GM12873 (cell line): Measurements from ENCODE around the gene FAM89A.
A peak's percentile ranks its signal among the peaks of the same experiment; 100 is the strongest.

Experiments
- TF ChIP-seq, protein P1 (sequence below): IDR thresholded peaks from 2 replicates; pipeline ENCODE4 v1.5.1; 2012; ENCODE audit warnings: low read depth, mild to moderate bottlenecking, moderate library complexity, low read length, control low read depth; ENCODE audit not compliant: insufficient read depth; ENCODE audit errors: missing control alignments

The FAM89A gene

DNA sequence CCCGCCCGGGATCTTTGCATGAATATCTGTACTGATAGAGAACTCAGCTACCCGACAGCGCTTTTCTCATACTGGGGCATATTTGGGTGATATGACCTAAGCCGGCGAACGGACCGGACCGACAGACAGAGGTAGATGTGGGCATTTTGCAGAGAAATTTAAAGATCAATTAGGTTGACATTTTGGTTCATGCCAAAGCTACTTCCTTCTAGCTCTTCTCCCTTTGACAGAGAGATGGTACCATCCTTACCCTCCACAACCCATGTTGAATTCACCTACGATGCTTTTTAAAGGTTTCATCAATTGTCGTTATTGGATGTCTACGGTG lies 60.7 kb downstream of the FAM89A start:
- TF ChIP-seq, protein P1, sequence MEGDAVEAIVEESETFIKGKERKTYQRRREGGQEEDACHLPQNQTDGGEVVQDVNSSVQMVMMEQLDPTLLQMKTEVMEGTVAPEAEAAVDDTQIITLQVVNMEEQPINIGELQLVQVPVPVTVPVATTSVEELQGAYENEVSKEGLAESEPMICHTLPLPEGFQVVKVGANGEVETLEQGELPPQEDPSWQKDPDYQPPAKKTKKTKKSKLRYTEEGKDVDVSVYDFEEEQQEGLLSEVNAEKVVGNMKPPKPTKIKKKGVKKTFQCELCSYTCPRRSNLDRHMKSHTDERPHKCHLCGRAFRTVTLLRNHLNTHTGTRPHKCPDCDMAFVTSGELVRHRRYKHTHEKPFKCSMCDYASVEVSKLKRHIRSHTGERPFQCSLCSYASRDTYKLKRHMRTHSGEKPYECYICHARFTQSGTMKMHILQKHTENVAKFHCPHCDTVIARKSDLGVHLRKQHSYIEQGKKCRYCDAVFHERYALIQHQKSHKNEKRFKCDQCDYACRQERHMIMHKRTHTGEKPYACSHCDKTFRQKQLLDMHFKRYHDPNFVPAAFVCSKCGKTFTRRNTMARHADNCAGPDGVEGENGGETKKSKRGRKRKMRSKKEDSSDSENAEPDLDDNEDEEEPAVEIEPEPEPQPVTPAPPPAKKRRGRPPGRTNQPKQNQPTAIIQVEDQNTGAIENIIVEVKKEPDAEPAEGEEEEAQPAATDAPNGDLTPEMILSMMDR, result no peak

DNA sequence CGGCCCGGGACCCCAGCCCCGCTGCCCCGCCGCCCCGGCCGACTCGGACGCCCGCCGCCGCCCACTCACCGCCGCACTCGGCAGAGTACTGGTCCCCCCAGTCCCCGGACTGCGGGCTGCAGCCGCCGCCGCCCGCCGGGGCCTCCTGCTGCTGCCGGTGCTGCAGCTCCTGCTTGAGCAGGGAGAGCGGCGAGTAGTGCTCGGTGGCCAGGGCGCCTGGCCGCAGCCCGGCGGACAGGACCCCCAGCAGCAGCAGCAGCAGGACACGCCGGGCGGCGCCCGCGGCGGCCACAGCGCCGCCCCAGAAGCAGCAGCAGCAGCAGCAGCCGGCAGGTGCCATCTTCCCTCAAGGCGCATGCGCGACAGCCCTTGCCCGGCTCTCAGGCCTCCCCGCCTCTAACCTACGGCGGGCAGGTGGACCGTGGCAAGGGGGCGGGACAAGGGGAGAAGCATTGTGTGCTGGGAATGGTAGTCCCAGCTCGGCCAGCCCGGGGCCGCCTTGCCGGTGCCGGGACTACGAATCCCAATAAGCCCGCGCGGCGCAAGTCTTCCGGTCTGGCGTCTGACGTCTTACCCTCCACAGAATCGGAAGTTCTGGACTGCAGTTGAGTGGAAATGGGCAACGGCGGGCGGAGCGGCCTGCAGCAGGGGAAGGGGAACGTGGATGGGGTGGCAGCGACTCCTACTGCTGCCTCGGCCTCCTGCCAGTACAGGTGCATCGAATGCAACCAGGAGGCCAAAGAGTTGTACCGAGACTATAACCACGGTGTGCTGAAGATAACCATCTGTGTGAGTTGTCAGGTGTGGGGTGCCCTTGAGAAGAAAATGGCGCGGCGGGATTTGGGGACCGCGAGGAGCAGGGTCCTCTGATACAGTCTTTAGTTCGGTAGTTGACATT lies 61.3 kb downstream of the FAM89A start, which contains the start of the genes ARV1 and TTC13:
ARV1 (plus strand) TSS at position 604 of the 898 bp plus-strand sequence; CDS start at position 616, 12 bp downstream.
TTC13 (minus strand) TSS at position 371 of the 898 bp plus-strand sequence; CDS start at position 340, 31 bp downstream.
- TF ChIP-seq, protein P1, result peak; percentile 48

DNA sequence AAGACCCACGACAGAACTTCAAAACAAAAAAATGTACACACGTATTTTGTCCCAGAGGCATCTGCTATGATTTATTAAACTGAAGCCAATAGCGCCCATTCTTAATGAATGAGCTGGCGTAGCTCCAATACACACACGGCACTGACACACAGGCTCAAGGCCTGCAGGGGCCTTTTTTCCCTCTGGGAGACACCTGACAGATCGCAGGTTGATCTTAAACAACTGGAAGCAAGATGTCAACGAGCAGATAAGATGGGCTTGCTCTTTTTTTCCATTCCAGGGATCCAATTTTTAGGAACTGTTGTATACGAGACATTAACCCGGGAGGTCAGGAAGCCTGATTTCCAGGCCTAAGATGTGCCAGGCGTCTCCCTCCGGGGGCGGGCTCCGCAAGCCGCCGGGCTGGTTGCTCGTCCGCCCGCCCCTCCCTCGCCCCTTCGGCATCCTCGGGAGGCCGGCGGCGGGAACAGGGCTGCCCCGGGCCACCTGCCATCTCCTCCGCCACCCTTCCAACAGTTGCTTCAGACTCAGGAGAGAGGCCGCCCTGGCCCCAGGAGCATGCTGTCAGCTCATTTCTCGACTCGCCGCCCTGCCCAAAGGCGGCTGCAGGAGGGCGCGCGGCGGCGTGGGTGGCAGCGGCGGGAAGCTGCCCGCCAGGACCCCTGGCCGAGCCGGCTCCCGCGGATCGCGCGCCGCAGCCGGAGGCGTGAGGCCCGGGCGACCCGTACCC lies 62.1 kb downstream of the FAM89A start:
- TF ChIP-seq, protein P1, result no peak

DNA sequence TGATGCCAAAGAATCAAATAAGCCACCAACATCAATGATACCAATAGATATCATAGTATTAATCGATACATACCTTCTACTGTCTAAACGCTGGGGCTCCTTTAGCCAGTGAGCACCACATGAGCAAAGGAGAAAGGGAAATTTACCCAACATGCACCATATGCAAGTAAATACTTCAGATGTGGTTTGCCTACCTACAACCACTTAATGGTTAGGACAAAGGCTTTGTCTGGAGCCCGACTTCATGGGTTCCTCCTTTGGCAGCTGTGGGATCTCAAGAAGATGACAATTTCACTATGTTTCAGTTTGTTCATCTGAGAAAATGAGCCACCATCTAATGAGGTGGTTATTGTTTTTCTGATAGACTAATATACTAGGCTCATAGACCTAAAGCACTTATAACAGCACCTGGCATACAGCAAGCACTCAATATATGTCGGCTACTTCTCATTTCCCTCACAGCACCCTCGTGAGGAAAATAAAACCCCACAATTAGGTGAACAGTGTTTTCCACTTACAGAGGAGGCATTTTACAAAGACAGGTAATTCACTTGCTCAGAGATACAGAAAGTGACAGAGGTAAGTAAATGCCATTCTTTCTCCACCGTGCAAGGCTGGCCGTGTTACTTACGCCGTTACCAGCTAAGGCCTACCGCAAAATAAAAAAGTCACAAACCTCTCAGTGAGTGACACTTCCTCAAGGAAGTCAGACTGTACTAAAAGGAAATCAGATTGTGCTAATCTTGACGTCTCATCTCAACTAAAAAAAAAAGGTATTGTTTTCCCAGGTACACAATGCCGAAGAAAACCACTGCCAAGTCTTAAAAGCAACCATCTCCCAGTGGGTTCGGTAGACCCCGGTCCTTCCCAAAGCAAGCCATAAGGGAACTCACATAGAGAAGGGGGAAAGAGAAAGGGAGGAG lies 63.0 kb downstream of the FAM89A start:
- TF ChIP-seq, protein P1, result no peak

DNA sequence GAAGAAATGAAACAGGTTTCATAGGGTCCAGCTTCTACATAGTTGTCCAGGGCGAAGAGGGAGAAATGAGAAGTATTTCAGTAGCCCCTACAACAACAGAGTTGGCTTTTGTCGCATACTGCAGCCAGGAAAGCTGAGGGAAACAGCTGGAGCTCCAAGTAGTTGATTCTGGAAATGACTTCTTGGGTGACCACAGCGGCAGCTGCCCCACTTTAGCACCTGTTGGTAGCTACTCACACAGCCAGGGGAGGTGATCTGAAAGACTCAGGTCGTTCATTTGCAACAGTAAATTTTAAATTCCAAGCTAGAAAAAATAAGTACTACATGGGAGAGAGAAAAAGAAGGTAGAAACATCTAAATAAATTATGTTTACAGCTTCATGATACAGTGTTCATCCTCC lies 63.7 kb downstream of the FAM89A start:
- TF ChIP-seq, protein P1, result no peak

DNA sequence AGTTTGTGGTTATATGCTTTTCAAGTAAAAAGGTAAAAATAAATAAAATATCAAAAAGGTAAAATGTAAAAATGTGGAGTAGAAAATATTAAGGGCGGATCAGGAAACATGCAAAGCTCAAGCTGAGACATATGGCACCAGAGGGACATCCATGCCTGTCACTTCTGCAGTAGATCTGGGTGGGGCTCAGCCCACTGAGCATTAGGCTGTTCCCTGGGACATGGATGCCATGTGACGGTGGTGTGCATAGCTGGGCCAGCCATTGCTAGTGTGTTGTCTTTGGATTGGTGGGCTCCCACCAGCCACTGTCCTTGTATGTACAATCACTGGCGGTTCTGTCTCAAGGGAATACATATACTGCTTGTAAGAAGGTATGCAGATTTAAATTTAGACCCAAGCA lies 64.4 kb downstream of the FAM89A start:
- TF ChIP-seq, protein P1, result no peak
